Activated CD4-positive, alpha-beta memory T cell treated with anti-CD3 and anti-CD28 coated beads, Interleukin-2, amount 10 ng/mL, durations not matched to agents 7 days and 5 days (primary cell): ENCODE data around the gene AIG1. TPM values are rescaled to one million over a fixed set of nuclear protein-coding genes. Genes with fewer than 3 reads are reported as not detected.

Experiments
- CTCF ChIA-PET: fragments of 350-600 bp; sonication (Branson Sonifier 250); formaldehyde crosslinking; loops from one replicate; lab custom pipeline; 2021; ENCODE audit warnings: antibody characterized with exemption, inconsistent platforms; lab: Charles Lee
- POLR2A ChIA-PET: fragments of 350-600 bp; sonication (Branson Sonifier 250); formaldehyde crosslinking; loops from one replicate; lab custom pipeline; 2021; ENCODE audit warnings: antibody characterized with exemption; lab: Charles Lee
- DNase-seq: peaks from one replicate; pipeline ENCODE4 v3.0.0-alpha.2; 2020
- H3K27ac Mint-ChIP-seq: one replicate; pipeline ENCODE4 v1.8.0; 2021; ENCODE audit warnings: mild to moderate bottlenecking, mixed read lengths
- H3K27me3 Mint-ChIP-seq: one replicate; pipeline ENCODE4 v1.8.0; 2021; ENCODE audit warnings: mixed read lengths
- H3K36me3 Mint-ChIP-seq: one replicate; pipeline ENCODE4 v1.8.0; 2021; ENCODE audit warnings: low read depth, mixed read lengths
- H3K4me1 Mint-ChIP-seq: one replicate; pipeline ENCODE4 v1.8.0; 2021; ENCODE audit warnings: mixed read lengths
- H3K4me3 Mint-ChIP-seq: one replicate; pipeline ENCODE4 v1.8.0; 2021; ENCODE audit warnings: mild to moderate bottlenecking, mixed read lengths
- H3K9me3 Mint-ChIP-seq: one replicate; pipeline ENCODE4 v1.8.0; 2021; ENCODE audit warnings: mixed read lengths
- total RNA-seq, 2 experiments: library from RNA; stranded (reverse); gene quantifications; one replicate each; pipeline ENCODE4 v1.2.3, GENCODE V29; 2021

The AIG1 gene
- total RNA-seq, 2 experiments from 2014 or later = 8.4 to 9.9 TPM

GRCh38 chr6:143187238-143187923 is 126.7 kb downstream of the AIG1 start:
- Mint-ChIP-seq H3K27ac (no peak overlapping the region), H3K36me3 (no peaks in the 10 kb centered on the region), H3K4me1 (no peaks in the 10 kb centered on the region), H3K4me3 (no peak overlapping the region), H3K9me3 (no peaks in the 10 kb centered on the region), H3K27me3 (no peaks in the 10 kb centered on the region)
- CTCF ChIA-PET = no interaction called here
- no peak for DNase-seq
- POLR2A ChIA-PET = no interaction called here

- Mint-ChIP-seq H3K4me1 (no peaks in the 10 kb centered on the region), H3K36me3 (no peaks in the 10 kb centered on the region), H3K4me3 (no peak overlapping the region), H3K9me3 (no peaks in the 10 kb centered on the region), H3K27me3 (no peaks in the 10 kb centered on the region), H3K27ac (no peak overlapping the region)
- no peak for DNase-seq
- POLR2A ChIA-PET = no interaction called here
- CTCF ChIA-PET = no interaction called here
Observed at GRCh38 chr6:143188292-143188691, 127.6 kb downstream of the AIG1 start.

- DNase-seq = no peak
- no peak overlapping the region for H3K27ac Mint-ChIP-seq
- ChIA-PET POLR2A (no interaction called here), CTCF (interaction anchor here (0.6 kb wide), 1 partner anchor 792 kb away, joined by 3 read pairs; no protein-coding TSS in a partner anchor)
- no peaks in the 10 kb centered on the region for H3K4me1 Mint-ChIP-seq
- H3K36me3 Mint-ChIP-seq = no peaks in the 10 kb centered on the region
- H3K9me3 Mint-ChIP-seq = no peaks in the 10 kb centered on the region
- H3K27me3 Mint-ChIP-seq = no peaks in the 10 kb centered on the region
- H3K4me3 Mint-ChIP-seq = no peak overlapping the region
Observed at GRCh38 chr6:143191361-143191760, 130.7 kb downstream of the AIG1 start.

GRCh38 chr6:143192766-143193165 is 132.1 kb downstream of the AIG1 start:
- H3K4me1 Mint-ChIP-seq = no peaks in the 10 kb centered on the region
- no peaks in the 10 kb centered on the region for H3K9me3 Mint-ChIP-seq
- H3K36me3 Mint-ChIP-seq = no peaks in the 10 kb centered on the region
- H3K4me3 Mint-ChIP-seq = no peak overlapping the region
- DNase-seq = no peak
- CTCF ChIA-PET = no interaction called here
- POLR2A ChIA-PET = no interaction called here
- no peaks in the 10 kb centered on the region for H3K27me3 Mint-ChIP-seq
- no peak overlapping the region for H3K27ac Mint-ChIP-seq

- ChIA-PET CTCF (no interaction called here), POLR2A (no interaction called here)
- Mint-ChIP-seq H3K4me1 (no peaks in the 10 kb centered on the region), H3K27ac (no peak overlapping the region), H3K27me3 (no peaks in the 10 kb centered on the region), H3K4me3 (no peak overlapping the region), H3K9me3 (no peaks in the 10 kb centered on the region), H3K36me3 (no peaks in the 10 kb centered on the region)
- DNase-seq = no peak
Observed at GRCh38 chr6:143193571-143194094, 132.9 kb downstream of the AIG1 start.

- no peak overlapping the region for H3K4me3 Mint-ChIP-seq
- no peaks in the 10 kb centered on the region for H3K4me1 Mint-ChIP-seq
- H3K27me3 Mint-ChIP-seq = no peaks in the 10 kb centered on the region
- no peaks in the 10 kb centered on the region for H3K36me3 Mint-ChIP-seq
- DNase-seq = no peak
- H3K9me3 Mint-ChIP-seq = no peaks in the 10 kb centered on the region
- H3K27ac Mint-ChIP-seq = no peak overlapping the region
- ChIA-PET POLR2A (no interaction called here), CTCF (no interaction called here)
Observed at GRCh38 chr6:143194095-143194589, 133.5 kb downstream of the AIG1 start.

- Mint-ChIP-seq H3K27ac (no peak overlapping the region), H3K36me3 (no peaks in the 10 kb centered on the region), H3K9me3 (no peaks in the 10 kb centered on the region), H3K27me3 (no peaks in the 10 kb centered on the region), H3K4me1 (no peaks in the 10 kb centered on the region), H3K4me3 (no peak overlapping the region)
- ChIA-PET POLR2A (interaction anchor here (0.7 kb wide), 1 partner anchor 23 kb away, joined by 3 read pairs; no protein-coding TSS in a partner anchor), CTCF (no interaction called here)
- no peak for DNase-seq
Observed at GRCh38 chr6:143195349-143195845, 134.7 kb downstream of the AIG1 start.

GRCh38 chr6:143196525-143197225 is 136.0 kb downstream of the AIG1 start:
- ChIA-PET CTCF (no interaction called here), POLR2A (no interaction called here)

GRCh38 chr6:143197377-143197776 is 136.7 kb downstream of the AIG1 start:
- no peak for DNase-seq
- Mint-ChIP-seq H3K4me3 (no peak overlapping the region), H3K27ac (no peak overlapping the region), H3K9me3 (no peaks in the 10 kb centered on the region), H3K36me3 (no peaks in the 10 kb centered on the region), H3K4me1 (no peaks in the 10 kb centered on the region), H3K27me3 (no peaks in the 10 kb centered on the region)
- CTCF ChIA-PET = no interaction called here
- POLR2A ChIA-PET = no interaction called here

More at GRCh38 chr6:143196525-143197225, 136.0 kb downstream of the AIG1 start:
- no peaks in the 10 kb centered on the region for H3K9me3 Mint-ChIP-seq
- H3K4me3 Mint-ChIP-seq = no peak overlapping the region
- no peaks in the 10 kb centered on the region for H3K27me3 Mint-ChIP-seq
- H3K36me3 Mint-ChIP-seq = no peaks in the 10 kb centered on the region
- H3K4me1 Mint-ChIP-seq = no peaks in the 10 kb centered on the region
- DNase-seq = no peak
- no peak overlapping the region for H3K27ac Mint-ChIP-seq

- Mint-ChIP-seq H3K36me3 (no peaks in the 10 kb centered on the region), H3K4me1 (no peaks in the 10 kb centered on the region), H3K27ac (no peak overlapping the region), H3K27me3 (no peaks in the 10 kb centered on the region), H3K9me3 (no peaks in the 10 kb centered on the region), H3K4me3 (no peak overlapping the region)
- ChIA-PET POLR2A (no interaction called here), CTCF (no interaction called here)
- no peak for DNase-seq
Observed at GRCh38 chr6:143198312-143198711, 137.6 kb downstream of the AIG1 start.

- no peaks in the 10 kb centered on the region for H3K4me1 Mint-ChIP-seq
- H3K36me3 Mint-ChIP-seq = no peaks in the 10 kb centered on the region
- ChIA-PET POLR2A (no interaction called here), CTCF (no interaction called here)
- no peaks in the 10 kb centered on the region for H3K27me3 Mint-ChIP-seq
- no peak overlapping the region for H3K27ac Mint-ChIP-seq
- DNase-seq = no peak
- H3K9me3 Mint-ChIP-seq = no peaks in the 10 kb centered on the region
- no peak overlapping the region for H3K4me3 Mint-ChIP-seq
Observed at GRCh38 chr6:143199291-143199690, 138.6 kb downstream of the AIG1 start.

- Mint-ChIP-seq H3K27me3 (no peaks in the 10 kb centered on the region), H3K4me1 (no peaks in the 10 kb centered on the region), H3K27ac (no peak overlapping the region), H3K4me3 (no peak overlapping the region), H3K9me3 (peaks cover 3% of the 10 kb centered on the region), H3K36me3 (no peaks in the 10 kb centered on the region)
- no peak for DNase-seq
- POLR2A ChIA-PET = no interaction called here
- CTCF ChIA-PET = no interaction called here
Observed at GRCh38 chr6:143200167-143200770, 139.6 kb downstream of the AIG1 start.

GRCh38 chr6:143204045-143204444 is 143.4 kb downstream of the AIG1 start:
- H3K36me3 Mint-ChIP-seq = no peaks in the 10 kb centered on the region
- H3K4me3 Mint-ChIP-seq = no peak overlapping the region
- no peaks in the 10 kb centered on the region for H3K27me3 Mint-ChIP-seq
- peaks cover 3% of the 10 kb centered on the region for H3K9me3 Mint-ChIP-seq
- H3K4me1 Mint-ChIP-seq = no peaks in the 10 kb centered on the region
- DNase-seq = no peak
- CTCF ChIA-PET = no interaction called here
- no peak overlapping the region for H3K27ac Mint-ChIP-seq
- POLR2A ChIA-PET = no interaction called here
